Measurements from ENCODE around the gene PIP5K1C.

PIP5K1C gene

DNA sequence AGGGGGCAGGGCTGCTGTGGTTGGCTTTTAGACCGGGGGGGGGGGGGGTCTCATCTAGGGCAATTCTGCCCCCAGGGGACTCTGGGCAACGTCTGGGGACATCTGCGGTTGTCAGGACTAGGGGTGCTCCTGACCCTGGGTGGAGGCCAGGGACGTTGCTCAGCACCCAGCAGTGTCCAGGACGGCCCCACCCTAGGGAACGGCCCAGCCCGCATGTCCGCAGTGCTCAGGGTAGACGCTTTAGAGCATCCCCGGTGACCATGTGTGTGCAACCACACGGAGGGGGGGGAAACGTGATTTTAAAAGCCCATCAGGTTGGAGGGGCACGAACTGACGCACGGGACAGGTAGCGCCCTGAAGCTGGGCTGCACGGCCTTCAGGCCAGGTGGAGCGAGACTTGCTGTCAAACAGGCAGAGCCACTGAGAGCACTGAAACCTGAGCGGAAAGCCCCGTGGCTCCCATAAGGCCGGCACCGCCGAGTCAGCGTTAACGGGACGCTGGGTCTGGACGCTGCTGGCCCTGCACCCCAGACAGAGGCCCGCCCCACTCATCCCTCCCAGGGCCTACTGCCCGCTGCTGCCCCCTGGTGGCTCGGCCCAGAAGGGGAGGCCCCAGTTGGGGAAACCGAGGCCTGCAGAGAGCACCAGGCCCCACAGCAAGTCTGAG is 82.0 kb downstream of the PIP5K1C start:
- DNase-seq (ENCODE audit: extremely low read depth, low read depth) = no peak
- TF ChIP-seq, protein P1, sequence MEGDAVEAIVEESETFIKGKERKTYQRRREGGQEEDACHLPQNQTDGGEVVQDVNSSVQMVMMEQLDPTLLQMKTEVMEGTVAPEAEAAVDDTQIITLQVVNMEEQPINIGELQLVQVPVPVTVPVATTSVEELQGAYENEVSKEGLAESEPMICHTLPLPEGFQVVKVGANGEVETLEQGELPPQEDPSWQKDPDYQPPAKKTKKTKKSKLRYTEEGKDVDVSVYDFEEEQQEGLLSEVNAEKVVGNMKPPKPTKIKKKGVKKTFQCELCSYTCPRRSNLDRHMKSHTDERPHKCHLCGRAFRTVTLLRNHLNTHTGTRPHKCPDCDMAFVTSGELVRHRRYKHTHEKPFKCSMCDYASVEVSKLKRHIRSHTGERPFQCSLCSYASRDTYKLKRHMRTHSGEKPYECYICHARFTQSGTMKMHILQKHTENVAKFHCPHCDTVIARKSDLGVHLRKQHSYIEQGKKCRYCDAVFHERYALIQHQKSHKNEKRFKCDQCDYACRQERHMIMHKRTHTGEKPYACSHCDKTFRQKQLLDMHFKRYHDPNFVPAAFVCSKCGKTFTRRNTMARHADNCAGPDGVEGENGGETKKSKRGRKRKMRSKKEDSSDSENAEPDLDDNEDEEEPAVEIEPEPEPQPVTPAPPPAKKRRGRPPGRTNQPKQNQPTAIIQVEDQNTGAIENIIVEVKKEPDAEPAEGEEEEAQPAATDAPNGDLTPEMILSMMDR (IDR thresholded peaks at IDR 0.05; ENCODE audit: low read depth, low read length, missing control alignments) = peak; percentile 88
- H3K4me3 ChIP-seq (replicated peaks; ENCODE audit: low read depth, low read length) = no peak overlapping the region

DNA sequence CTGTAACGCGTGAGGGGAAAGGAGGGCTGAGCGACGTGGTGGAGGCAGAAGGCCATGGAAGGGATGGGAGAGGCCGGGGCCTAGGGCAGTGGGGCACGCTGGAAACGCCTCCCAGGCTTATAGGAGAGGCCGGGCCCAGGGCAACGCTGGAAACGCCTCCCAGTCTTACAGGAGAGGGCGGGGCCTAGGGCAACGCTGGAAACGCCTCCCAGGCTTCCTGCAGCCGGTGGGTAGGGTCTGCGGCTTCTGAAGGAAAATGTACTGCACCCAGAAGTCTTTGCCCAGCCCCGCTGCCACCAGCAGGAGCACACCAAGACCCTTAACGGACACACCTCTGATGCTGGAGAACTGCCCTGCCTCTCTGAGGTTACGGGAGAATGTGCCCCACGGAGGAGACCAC is 82.8 kb downstream of the PIP5K1C start:
- H3K4me3 ChIP-seq (replicated peaks; ENCODE audit: low read depth, low read length) = no peak overlapping the region
- DNase-seq (ENCODE audit: extremely low read depth, low read depth) = no peak
- TF ChIP-seq, protein P1 (IDR thresholded peaks at IDR 0.05; ENCODE audit: low read depth, low read length, missing control alignments) = no peak

DNA sequence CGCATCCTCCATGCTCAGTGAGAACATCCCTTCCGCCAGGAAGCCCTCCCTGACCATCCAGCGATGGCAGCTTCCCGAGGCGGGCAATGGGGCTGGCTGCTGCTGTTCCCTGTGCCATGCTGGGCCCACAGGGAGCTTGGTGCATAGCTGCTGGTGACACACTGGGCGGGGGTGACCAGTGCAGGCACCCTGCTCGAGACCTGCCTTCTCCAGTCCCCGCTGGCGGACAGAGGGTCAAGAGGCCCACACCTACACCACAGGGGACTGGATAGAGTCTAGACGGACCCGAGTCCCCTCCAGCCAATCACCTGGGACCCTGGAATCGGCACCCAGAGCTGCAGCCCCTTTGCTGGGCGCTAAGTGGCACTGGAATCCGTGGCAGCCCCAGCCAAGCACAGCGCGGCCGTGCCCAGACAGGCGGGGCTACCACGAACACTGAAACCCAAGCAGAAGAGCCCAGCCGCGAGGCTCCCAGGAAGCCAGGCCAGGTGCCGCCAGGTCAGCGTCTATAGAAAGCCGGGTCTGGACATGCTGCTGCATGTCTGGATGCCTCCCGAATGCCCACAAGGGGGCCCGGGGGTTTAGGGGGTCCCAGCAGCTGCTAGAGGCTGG is 84.6 kb downstream of the PIP5K1C start:
- TF ChIP-seq, protein P1 (IDR thresholded peaks at IDR 0.05; ENCODE audit: low read depth, low read length, missing control alignments) = no peak
- H3K4me3 ChIP-seq (replicated peaks; ENCODE audit: low read depth, low read length) = no peak overlapping the region
- DNase-seq (ENCODE audit: extremely low read depth, low read depth) = no peak

DNA sequence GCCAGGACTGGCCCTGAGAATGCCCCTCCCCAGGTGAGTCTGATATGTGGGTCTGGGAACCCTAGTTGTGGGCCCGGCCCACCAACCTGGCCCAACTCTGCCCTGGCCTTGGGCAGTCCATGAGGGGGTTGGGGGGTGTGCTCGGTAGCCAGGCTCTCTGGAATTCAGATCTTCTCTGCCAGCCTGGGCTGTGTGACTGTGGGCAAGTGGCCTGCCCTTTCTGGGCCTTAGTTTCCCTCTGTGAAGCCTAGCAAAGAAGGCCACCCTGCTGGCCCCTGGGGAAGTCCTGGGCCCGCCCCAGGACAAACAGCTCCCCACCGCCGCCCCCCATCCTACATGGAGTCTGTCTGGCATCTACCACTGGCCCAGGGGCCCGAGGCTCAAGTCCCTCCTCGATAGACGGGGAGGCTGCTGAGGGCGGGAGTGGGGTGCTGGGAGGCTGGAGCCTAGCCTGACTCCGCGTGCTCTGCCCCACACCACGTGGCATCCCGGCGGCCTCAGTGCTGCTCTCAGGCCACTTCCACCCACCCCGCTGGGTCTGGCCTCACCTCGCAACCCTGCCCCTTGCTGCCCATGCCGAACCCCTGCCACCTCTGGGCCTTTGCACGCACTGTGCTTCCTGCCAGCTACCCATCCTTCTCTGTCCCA is 85.3 kb downstream of the PIP5K1C start:
- H3K4me3 ChIP-seq (replicated peaks; ENCODE audit: low read depth, low read length) = no peak overlapping the region
- TF ChIP-seq, protein P1 (IDR thresholded peaks at IDR 0.05; ENCODE audit: low read depth, low read length, missing control alignments) = no peak
- no peak for DNase-seq (ENCODE audit: extremely low read depth, low read depth)

DNA sequence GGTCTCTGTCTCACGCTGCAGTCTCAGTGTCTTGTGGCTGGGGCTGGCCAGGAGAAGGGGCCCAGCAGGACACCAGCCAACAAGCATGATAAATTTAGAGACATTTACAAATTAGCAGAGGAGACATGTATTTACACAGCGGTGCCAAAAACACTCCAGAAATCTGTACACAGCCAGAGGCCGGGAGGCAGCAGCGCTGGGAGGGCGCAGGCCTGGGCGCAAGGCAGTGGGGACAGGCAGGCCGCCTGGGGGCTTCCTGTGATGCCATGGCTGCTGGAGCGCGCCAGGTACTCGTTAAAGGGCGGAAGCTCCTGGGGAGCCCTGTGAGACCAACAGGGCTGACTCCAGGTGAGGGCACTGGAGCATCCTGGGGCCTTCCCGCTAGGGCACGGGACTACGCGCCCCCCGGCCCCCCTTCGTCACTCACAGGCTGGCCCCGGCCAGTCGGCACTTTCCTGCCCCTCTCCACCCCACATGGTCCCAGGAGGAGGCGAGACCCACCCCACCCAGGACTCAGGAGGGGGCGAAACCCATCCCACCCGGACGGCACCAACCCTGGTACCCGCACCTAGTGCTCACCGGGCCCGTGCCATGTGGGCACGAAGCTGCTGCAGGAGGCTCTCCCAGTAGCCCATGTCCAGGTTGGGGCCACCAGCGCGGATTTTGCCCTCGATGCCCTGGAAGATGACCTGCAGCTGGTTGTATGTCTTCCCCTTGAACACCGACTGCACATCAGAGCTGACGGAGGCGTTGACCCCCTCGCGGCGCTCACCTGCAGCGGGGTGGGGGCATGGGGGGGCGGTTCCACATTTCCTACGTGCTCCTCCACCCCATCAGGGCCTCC is 86.2 kb downstream of the PIP5K1C start:
- DNase-seq (ENCODE audit: extremely low read depth, low read depth) = no peak
- TF ChIP-seq, protein P1 (IDR thresholded peaks at IDR 0.05; ENCODE audit: low read depth, low read length, missing control alignments) = no peak
- H3K4me3 ChIP-seq (replicated peaks; ENCODE audit: low read depth, low read length) = no peak overlapping the region

DNA sequence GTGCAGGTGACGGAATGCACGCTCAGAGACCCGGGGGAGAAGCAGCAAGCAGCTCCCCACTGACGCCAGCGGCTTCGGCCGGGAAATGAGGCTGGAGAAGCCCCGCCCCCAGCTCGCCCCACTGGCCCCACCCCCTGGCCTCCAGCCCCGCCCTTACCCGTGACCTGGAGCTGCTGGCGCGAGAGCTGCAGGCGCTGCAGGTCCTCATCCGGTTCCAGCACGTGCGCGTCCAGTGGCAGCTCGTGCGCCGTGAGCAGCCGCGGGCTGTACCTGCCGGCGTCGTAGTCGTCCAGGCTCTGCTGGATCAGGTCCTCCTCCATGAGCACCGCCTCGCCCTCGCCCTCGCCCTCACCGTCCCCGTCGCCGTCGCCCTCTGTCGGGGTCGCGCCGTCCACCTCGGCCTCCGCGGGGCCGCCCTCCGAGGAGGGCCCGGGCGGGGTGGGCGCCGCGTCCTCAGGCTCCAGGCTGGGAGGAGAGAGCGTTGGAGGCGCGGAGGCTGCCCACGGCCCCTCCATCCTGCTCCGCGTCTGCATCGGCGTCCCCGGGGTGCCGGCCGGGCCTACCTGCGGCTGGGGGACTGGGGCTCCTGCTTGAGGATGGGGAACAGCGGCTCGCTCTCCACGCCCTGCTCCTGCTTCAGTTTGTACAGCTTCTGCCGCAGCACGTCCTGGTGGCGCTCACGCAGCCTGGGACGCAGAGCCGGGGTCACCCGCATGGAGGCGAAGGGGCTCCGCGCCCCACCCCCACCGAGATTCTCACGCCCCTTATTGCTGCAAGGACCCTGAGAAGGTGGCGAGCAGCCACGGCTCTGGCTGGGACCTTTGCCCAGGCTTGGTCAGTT is 87.1 kb downstream of the PIP5K1C start:
- TF ChIP-seq, protein P1 (IDR thresholded peaks at IDR 0.05; ENCODE audit: low read depth, low read length, missing control alignments) = no peak
- no peak overlapping the region for H3K4me3 ChIP-seq (replicated peaks; ENCODE audit: low read depth, low read length)
- no peak for DNase-seq (ENCODE audit: extremely low read depth, low read depth)

Data from HFF-Myc (cell line).